GM10847 (cell line): ENCODE results near the gene GRK2.

Experiments used
- POLR2A ChIP-seq: IDR thresholded peaks from 2 replicates; pipeline ENCODE4 v1.6.1; 2011; ENCODE audit not compliant: insufficient read length; ENCODE audit errors: extremely low read depth

GRK2 gene

DNA sequence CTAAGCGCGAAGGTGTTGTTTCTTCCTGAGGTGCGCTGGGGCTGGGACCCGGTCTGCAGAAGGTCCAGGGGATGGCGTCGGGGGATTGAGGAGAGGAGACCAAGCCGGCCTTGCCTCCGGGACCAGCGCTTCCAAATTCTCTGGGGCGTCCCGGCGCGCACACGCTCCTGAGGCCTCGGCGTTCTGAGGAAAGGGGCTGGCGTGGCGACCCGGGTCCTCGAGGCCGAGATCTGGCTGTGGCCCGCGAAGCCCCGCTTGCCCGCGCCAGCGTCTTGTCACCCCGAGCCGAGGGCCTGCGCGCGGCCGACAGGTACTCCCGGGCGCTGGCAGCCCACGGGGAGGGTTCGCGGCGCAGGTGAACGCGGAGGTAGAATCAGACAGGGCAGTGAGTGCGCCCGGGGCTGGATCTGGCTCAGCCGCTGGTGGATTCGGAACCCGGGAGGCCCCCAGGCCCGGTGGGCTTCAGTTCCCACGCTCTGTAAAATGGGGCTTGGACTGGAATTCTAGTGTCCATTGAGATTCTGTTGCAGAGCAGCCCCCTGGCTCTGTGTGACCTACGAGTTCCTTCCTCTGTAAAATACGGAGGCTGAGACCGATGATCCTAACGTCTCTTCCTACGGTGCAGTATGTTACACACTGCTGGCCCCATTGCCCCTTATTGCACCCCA is 51.7 kb downstream of the GRK2 start:
- no peak for TF ChIP-seq POLR2A

DNA sequence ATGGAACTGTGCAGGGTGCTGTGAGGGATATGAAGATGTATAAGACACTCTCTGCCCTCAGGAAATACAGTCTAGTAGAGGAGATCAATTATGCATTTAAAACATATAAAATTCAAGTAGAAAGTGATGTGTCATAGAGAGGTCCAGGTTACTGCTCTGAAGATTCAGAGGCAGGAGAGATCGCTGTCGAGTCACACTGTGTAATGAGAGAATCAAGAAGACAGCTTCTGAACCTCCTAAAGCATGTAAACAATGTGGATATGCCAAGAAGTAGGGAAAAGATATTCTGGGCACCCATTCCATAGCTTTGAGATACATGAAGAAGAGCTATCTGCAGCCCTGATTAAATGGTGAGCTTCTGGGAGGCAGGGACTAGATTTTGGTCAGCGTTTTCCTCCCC is 53.7 kb downstream of the GRK2 start:
- no peak for TF ChIP-seq POLR2A

DNA sequence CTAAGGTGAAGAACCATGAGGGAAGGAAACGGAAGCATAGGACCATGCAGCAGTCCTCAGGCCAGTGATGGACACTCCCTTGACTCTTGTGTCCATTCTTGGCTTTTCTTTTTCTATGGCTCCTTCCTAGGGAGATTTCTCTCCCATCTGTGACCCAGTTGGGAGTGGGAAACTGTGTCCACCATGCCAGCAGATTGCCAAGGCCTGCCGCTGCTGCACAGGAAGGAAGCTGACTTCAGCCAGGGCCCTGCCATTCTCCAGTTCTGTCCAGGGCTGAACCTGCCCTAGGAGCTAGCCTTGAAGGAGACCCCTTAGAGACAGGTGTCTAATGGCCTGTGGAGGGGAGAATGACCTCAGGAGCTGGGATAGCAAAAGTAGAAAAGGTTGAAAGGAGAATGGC is 54.4 kb downstream of the GRK2 start:
- TF ChIP-seq POLR2A: no peak

DNA sequence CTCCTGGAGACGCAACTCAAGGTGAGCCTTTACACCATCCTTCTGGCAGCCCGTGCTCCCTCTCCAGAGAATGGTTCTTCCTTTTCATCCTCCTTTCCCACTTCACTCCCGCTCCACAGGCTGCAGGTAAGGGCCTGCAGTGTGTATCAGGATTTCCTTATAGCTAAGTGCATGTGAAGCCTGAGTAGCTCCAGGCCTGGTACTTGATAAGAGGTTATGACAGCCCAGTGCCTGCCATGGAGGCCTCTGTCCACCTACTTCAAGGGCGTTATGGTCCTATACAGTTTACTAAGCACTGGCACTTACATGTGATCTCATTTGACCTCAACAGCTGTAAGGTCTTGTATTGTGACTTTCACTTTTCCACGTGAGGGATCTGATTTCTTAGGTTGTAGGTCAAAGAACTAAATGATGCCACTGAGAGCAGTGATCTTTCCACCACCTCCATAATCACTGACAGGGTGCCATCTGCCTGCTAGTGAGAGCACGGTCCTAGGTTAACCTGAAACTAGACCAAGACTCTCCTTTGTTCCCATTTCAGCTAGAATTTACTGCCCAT is 55.1 kb downstream of the GRK2 start:
- TF ChIP-seq POLR2A: no peak

DNA sequence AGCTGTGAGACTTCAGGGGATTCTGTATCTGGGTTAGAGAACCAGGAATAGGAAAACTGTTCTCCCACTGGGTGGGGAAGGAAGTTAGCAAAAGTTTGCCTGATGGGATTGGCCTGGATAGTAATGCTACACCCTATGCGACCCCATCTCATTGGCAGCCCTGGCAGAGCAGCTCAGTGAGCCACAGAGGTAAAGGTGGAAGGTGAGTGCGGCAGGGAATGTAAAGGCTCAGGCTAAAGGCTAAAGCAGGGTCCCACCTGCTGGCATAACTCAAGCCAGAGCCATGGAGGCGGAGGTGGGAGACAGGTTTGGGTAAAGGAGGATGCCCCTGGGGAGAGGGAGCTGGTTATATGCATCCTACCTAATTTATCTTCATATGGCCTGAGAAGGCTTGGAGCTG is 55.8 kb downstream of the GRK2 start:
- no peak for TF ChIP-seq POLR2A

DNA sequence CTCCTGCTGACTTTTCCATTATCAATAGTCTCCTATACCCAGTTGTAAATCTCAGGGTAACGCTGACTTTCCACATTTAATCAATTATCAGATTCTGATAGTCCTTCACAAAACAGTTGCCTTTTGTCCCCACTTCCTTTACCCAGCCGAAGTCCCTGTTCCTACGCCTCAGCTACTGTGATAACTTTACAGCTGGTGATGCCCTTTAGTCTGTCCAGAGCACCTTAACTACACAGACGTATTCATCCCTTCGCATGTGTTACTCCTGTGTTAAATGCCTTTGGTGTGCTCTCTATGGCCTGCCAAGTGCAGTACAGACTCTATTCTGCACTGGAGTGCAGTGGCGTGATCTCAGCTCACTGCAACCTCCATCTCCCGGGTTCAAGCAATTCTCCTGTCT is 57.3 kb downstream of the GRK2 start:
- no peak for TF ChIP-seq POLR2A

DNA sequence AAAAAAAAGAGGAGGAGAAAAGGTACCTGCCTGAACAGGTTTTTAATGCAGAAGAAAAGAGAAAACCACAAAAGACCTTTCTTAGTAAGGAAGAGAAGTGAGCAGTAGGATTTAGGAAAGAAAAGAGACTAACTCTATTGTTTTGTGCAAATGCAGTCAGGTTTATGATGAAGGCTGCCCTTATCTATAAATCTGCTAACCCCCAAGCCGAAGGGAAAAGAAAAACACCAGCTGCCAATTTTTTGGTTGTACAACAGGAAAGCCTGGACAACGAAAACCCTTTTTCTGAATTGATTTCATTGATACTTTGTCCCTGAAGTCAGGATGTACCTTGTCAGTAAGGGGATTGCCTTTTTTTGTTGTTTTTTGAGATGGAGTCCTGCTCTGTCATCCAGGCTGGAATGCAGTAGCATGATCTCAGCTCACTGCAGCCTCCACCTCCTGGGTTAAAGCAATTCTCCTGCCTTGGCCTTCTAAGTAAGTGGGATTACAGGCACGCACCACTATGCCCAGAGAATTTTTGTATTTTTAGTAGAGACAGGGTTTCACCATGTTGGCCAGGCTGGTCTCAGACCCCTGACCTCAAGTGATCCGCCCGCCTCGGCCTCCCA is 65.9 kb downstream of the GRK2 start:
- TF ChIP-seq POLR2A: no peak
